Activated T-cell treated with anti-CD3 and anti-CD28 coated beads, Interleukin-2, amount 50 U/mL, for 48 hours (primary cell): ENCODE data around the gene FUT6.
"Not testable (repeated sequence)": the region's sequence is repeated elsewhere in the genome, so short reads cannot be mapped to it uniquely, and the experiment has no call there.

Experiments used
- DNase-seq, 2 experiments: peaks; one replicate each; pipeline ENCODE4 v3.0.0-alpha.2; 2020

Gene FUT6

DNA sequence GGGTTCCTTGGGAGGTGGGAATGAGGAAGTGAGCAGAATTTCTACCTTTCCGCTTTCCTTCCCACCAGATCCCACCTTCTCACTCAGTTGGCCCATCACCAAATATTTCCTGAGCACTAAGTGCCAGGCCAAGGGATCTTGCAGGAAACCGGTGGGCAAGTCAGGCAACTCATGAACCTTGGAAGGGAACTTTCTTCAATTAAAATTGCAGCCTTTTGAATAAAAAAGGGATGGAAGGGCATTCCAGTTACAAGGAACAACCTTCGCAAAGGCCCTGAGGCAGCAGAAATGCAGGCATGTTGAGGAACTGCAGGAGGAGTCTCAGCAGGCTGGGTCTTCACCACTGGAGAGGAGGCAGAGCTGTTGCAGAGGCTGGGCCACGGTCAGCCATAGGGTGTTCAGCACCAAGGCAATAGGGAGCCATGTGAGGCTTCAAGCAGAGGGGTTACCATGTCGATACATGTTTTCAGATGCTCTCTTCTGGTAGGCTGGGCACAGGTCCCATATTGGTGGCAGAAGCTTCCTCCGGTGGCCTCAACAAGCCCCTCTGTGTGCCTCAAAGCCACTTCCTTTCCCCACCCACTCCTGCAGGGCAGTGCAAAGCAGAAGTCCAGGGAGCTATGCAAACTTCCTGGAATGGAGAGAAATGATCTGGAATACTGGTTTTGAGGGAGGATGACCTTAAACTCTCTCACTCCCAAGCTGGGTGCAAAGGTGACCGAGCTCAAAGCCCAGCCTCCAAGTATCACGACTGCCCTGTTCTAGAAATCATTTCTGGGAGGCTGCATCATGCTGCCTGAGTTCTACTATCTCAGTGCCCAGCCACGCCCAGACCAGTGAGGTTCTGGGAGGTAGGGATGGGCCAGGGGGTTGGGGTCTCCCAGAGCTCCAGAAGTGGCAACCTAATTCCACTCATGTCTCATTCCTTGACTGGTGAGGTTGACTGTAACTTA lies at the start of gene FUT6:
TSS of gene FUT6 (minus strand) at position 638 of the 953 bp plus-strand sequence. CDS start 7,135 bp downstream, outside the sequence.
- no peak for DNase-seq

DNA sequence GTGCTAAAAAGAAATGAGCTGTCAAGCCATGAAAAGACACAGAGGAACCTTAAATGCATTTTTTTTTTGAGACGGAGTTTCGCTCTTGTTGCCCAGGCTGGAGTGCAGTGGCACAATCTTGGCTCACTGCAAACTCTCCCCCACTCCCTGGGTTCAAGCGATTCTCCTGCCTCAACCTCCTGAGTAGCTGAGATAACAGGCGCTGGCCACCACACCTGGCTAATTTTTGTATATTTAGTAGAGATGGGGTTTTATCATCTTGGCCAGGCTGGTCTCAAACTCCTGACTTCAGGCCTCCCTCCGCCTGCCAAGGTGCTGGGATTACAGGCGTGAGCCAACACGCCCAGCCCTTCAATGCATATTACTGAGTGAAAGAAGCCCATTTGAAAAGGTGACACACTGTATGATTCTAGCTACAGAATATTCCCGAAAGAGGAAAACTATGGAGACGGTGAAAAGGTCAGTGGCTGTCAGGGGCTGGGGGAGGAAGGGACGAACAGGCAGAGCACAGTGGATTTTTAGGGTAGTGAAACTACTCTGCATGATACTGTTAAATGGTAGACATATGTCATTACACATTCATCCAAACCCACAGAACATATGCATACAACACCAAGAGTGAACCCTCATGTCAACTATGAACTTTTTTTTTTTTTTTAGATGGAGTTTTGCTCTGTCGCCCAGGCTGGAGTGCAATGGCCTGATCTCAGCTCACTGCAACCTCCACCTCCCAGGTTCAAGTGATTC lies 44.7 kb upstream of the FUT6 start:
- not testable (repeated sequence) for DNase-seq

DNA sequence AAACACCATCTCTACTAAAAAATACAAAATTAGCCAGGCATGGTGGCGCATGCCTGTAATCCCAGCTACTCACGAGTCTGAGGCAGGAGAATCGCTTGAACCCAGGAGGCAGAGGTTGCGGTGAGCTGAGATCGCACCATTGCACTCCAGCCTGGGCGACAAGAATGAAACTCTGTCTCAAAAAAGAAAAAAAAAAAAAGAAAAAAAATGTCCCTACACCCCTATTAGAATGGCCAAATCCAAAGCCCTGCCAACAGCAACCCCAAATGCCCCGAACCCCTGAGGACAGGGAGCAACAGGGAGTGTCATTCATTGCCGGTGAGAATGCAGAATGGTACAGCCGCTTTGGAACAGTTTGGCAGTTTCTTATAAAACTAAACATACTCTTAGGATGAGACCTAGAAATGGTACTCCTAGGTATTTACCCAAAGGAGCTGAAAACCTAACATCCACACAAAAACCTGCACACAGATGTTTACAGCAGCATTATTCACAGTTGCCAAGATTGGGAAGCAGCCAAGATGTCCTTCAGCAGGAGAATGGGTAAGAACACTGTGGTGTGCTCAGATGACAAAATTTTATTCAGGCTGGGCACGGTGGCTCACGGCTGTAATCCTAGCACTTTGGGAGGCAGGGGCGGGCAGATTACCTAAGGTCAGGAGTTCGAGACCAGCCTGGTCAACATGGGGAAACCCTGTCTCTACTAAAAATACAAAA lies 43.8 kb upstream of the FUT6 start:
- not testable (repeated sequence) for DNase-seq

GRCh38 chr19:5882421-5882968 lies 43.0 kb upstream of the FUT6 start:
- no peak for DNase-seq

DNA sequence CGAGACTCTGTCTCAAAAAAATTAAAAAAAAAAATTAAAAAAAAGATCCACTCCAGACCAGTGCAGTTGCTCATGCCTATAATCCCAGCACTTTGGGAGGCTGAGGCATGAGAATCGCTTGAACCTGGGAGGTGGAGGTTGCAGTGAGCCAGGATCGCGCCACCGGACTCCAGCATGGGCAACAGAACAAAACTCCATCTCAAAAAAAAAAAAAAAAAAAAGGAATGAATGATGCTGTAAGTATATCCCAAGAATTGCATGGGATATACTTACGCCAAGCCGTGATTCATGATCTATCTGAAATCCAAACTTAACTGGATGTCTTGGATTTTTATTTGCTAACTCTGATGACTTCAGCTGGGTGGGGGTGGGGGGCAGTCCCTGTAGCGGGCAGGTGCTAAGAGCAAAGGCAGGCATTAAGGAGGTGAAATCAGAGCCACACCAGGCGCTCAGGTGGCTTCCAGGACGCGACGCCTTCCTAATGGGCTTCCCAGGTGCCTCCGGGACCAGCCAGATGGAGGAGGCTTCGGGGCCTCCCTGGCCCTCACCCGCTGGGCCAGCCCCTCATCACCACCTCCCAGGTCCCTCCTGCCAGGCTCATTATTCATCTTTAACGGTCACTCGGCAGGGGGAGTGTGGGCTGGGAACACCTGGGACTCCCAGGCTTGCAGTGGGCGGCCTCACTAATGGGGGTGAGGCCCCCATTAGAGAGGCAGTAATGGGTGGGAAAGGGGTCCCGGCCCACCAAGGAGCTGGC lies 42.2 kb upstream of the FUT6 start:
- no peak for DNase-seq

DNA sequence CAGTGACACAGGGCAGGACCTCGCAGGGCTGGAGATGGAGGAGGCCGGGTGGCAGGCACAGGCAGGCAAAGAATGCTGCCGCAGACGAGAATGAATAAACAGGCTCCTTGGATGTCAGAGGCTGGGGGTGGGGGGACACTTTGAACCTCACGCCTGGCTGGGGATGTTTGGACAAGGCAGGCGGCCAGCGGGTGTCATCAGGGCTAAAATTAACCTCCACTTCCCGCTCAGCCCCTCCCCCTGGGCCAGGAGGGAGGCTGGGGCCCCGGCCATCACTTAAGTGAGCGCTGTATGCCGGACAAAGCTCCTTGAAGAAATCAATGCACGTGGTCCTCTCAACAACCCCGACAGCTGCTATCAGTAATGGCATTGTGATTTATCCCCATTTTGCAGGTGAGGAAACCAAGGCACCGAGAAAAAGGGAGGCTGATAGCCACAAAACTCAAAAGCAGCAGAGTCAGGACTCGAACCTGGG lies 41.1 kb upstream of the FUT6 start:
- no peak for DNase-seq

- no peak for DNase-seq
Observed at GRCh38 chr19:5880196-5880595, 40.7 kb upstream of the FUT6 start.

GRCh38 chr19:5877882-5878281 lies 38.4 kb upstream of the FUT6 start:
- no peak for DNase-seq

- no peak for DNase-seq
Observed at GRCh38 chr19:5877427-5877826, 37.9 kb upstream of the FUT6 start.

DNA sequence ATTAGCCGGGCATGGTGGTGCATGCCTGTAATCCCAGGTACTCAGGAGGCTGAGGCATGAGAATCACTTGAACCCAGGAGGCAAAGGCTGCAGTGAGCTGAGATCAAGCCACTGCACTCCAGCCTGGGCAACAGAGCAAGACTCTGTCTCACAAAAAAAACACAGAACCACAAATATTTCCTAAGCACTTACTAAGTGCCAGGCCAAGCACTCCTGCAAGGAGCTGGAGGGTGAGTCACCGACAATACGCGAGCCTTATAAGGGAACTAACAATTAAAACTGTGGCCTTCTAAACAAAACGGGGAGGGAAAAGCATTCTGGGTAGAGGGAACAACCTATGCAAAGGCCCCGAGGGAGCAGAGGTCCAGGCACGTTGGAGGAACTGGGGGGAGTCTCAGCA lies 35.0 kb upstream of the FUT6 start:
- DNase-seq, result not testable (repeated sequence)

DNA sequence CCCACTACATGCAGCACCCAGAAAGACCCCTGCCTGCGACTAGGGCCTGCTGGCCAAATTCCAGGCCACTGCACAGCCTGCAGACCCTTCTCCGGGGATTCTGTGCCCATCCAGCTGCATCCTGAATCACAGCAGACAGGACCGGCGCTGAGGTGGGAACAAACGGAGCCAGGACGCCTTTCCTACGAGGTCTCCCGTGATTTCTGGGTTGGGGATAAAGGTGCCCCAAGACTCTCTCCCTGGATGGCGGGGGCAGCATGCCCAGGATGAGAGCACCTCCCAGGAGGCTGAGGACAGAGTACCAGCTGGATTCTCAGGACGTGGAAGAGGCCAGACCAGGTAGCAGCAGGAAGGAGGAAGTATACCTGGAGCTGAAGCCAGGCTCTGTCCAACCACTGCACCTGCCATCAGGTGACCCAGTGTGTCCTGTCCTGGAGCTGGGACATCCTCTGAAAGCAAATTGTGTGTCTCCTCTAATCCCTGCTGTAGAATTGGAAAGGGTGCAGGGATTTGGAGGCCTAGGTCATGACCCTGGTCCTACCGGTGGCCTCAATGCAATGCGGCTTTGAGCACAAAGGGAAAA lies 34.2 kb upstream of the FUT6 start:
- no peak for DNase-seq

- DNase-seq, result no peak
Observed at GRCh38 chr19:5870986-5871394, 31.5 kb upstream of the FUT6 start.

DNA sequence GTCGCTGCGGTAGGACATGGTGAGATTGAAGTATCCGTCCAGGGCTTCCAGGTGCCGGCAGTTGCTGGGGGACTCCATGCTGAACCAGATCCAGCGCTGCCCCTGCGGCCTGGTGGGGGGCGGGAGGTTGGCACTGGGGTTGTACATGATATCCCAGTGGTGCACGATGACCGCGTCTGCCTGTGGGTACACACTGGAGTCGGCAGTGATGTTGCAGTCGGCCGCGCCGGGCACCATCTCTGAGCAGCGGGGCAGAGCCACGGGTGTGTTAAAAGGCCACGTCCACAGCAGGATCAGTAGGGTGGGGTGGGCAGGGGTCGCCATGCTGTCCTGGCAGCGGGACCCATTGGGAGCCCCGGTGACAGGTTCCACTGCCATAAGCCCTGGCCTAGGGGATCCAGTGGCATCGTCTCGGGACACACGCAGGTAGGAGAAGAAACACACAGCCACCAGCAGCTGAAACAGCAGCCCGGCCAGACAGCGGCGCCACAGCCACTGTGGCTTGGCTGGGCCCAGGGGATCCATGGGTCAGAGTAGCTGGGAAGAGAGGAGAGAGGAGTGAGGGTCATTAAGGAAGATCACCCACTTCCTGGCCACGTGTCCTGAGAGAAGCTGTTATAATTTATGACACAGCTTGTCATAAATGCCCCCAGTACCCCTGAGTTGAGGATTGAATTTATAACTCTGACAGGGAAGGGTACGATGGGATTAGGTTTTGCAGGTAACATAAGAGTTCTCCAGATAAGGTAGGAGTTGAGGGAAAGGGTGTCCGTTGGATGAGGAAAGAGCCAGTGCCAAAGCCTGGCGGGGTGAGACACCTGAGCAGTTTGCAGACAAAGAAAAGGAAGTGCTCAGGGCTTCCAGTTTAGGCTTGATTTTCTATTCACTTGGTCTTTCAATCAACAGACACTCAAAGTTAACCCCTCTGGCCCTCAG lies 28.0 kb upstream of the FUT6 start:
- DNase-seq, result no peak

- DNase-seq, result no peak
Observed at GRCh38 chr19:5865772-5866171, 26.3 kb upstream of the FUT6 start.

DNA sequence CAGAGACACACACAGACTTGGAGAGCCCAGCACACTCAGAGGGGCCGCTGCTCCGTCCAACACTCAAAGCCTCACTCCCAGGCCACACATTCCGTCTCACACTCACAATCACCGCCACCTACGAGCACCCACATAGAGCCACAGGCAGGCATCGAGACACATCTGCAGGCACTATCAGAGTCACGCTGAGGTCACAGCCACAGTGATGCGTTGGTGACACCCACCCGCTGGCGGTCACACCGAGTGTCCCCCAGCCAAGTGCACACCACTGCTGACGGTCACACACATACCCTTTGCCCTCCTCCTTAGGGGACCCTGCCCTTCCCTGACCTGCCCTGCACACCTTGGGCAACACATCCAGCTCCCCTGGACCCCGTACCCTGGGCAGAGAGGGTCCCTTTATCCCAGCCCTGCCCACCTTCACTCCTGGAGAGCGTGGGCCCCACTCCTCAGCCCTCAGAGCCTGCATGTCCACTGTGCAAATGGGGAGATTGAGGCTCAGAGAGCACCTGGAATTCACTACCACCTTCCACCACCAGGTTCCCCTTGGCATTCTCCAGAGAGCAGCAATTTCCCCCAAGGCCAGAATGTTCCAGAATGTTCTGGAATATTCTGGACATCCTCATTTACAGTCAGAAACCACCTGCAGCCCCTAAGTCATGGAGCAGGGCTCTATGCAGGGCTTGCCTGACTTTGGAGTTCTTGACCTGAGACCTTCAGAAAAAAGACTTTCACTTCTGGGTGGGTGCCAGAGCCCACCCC lies 25.4 kb upstream of the FUT6 start:
- no peak for DNase-seq

- no peak for DNase-seq
Observed at GRCh38 chr19:5864013-5864720, 24.7 kb upstream of the FUT6 start.

- no peak for DNase-seq
Observed at GRCh38 chr19:5863030-5863665, 23.6 kb upstream of the FUT6 start.
